Fibroblast of skin of left quadriceps (primary cell): Measurements from ENCODE around the gene DMD.
"Not testable (repeated sequence)": the region's sequence is repeated elsewhere in the genome, so short reads cannot be mapped to it uniquely, and the experiment has no call there.

Experiments
- DNase-seq, 2 experiments: peaks; one replicate each; pipeline ENCODE4 v3.0.0-alpha.2; 2013; ENCODE audit warnings: low read depth in 2 of 2

Gene DMD

GRCh38 chrX:33156152-33156726 lies 55.1 kb downstream of the DMD start:
- no peak for DNase-seq

GRCh38 chrX:33149580-33149979 lies 61.8 kb downstream of the DMD start:
- DNase-seq: no peak

GRCh38 chrX:33149085-33149484 lies 62.3 kb downstream of the DMD start:
- no peak for DNase-seq

- no peak for DNase-seq
These were observed 69.0 kb downstream of the DMD start for GRCh38 chrX:33142331-33142730.

GRCh38 chrX:33138677-33139249 lies 72.6 kb downstream of the DMD start:
- DNase-seq: no peak

GRCh38 chrX:33134164-33134563 lies 77.2 kb downstream of the DMD start:
- no peak for DNase-seq

- no peak for DNase-seq
These were observed 78.0 kb downstream of the DMD start for GRCh38 chrX:33133320-33133719.

GRCh38 chrX:33132569-33132968 lies 78.8 kb downstream of the DMD start:
- DNase-seq: no peak

- no peak for DNase-seq
These were observed 81.7 kb downstream of the DMD start for GRCh38 chrX:33129607-33130006.

GRCh38 chrX:33128048-33128805 lies 83.1 kb downstream of the DMD start:
- no peak for DNase-seq

GRCh38 chrX:33126469-33126868 lies 84.9 kb downstream of the DMD start:
- no peak for DNase-seq

- no peak for DNase-seq
These were observed 101.5 kb downstream of the DMD start for GRCh38 chrX:33109858-33110257.

- no peak for DNase-seq
These were observed 104.6 kb downstream of the DMD start for GRCh38 chrX:33106737-33107136.

GRCh38 chrX:33095079-33095478 lies 116.3 kb downstream of the DMD start:
- no peak for DNase-seq

- DNase-seq: no peak
These were observed 123.9 kb downstream of the DMD start for GRCh38 chrX:33087411-33087810.

GRCh38 chrX:33086886-33087285 lies 124.5 kb downstream of the DMD start:
- DNase-seq: no peak

- DNase-seq: no peak
These were observed 129.0 kb downstream of the DMD start for GRCh38 chrX:33082371-33082770.

GRCh38 chrX:33078273-33078672 lies 133.1 kb downstream of the DMD start:
- DNase-seq: no peak

GRCh38 chrX:33073660-33074059 lies 137.7 kb downstream of the DMD start:
- not testable (repeated sequence) for DNase-seq

- no peak for DNase-seq
These were observed 145.9 kb downstream of the DMD start for GRCh38 chrX:33065415-33065814.

GRCh38 chrX:33062041-33062440 lies 149.3 kb downstream of the DMD start:
- no peak for DNase-seq

- no peak for DNase-seq
These were observed 158.3 kb downstream of the DMD start for GRCh38 chrX:33053001-33053400.

- no peak for DNase-seq
These were observed 165.5 kb downstream of the DMD start for GRCh38 chrX:33045882-33046281.
